SK-N-SH (cell line): ENCODE measurements around the gene PARP12.
A peak's percentile ranks its signal among the peaks of the same experiment; 100 is the strongest.

Source experiments
- FOXM1 ChIP-seq: IDR thresholded peaks from 2 replicates; pipeline ENCODE4 v1.4.0; 2012; ENCODE audit warnings: low read depth, mild to moderate bottlenecking
- MEF2A ChIP-seq: IDR thresholded peaks from 2 replicates; pipeline ENCODE4 v1.4.0; 2012; ENCODE audit warnings: low read depth, borderline replicate concordance
- NFIC ChIP-seq: IDR thresholded peaks from 2 replicates; pipeline ENCODE4 v1.4.0; 2012; ENCODE audit warnings: borderline replicate concordance
- POLR2AphosphoS5 ChIP-seq: IDR thresholded peaks from 2 replicates; pipeline ENCODE4 v1.6.1; 2012; ENCODE audit warnings: low read depth, low read length
- RCOR1 ChIP-seq: fragments of 150-350 bp; IDR thresholded peaks from 2 replicates; pipeline ENCODE4 v1.6.1; 2017; ENCODE audit warnings: antibody characterized with exemption, low read length
- TAF1 ChIP-seq: IDR thresholded peaks from 2 replicates; pipeline ENCODE4 v1.6.1; 2012; ENCODE audit warnings: low read depth, mild to moderate bottlenecking, low read length, moderate library complexity, borderline replicate concordance
- YY1 ChIP-seq: IDR thresholded peaks from 2 replicates; pipeline ENCODE4 v1.4.0; 2012; ENCODE audit warnings: low read depth, mild to moderate bottlenecking
- TF ChIP-seq, protein P1 (sequence below): IDR thresholded peaks from 2 replicates; pipeline ENCODE4 v1.4.0; 2012; ENCODE audit warnings: low read depth
- TF ChIP-seq, protein P2 (sequence below): fragments of 200-600 bp; sonication (generic); IDR thresholded peaks from 2 replicates; pipeline ENCODE4 v1.6.1; 2017; ENCODE audit warnings: antibody characterized with exemption, mild to moderate bottlenecking, moderate library complexity
- TF ChIP-seq, protein P3 (sequence below): fragments of 150-350 bp; IDR thresholded peaks from 2 replicates; pipeline ENCODE4 v1.6.1; 2017; ENCODE audit warnings: antibody characterized with exemption, low read length, low read depth, borderline replicate concordance

DNA sequence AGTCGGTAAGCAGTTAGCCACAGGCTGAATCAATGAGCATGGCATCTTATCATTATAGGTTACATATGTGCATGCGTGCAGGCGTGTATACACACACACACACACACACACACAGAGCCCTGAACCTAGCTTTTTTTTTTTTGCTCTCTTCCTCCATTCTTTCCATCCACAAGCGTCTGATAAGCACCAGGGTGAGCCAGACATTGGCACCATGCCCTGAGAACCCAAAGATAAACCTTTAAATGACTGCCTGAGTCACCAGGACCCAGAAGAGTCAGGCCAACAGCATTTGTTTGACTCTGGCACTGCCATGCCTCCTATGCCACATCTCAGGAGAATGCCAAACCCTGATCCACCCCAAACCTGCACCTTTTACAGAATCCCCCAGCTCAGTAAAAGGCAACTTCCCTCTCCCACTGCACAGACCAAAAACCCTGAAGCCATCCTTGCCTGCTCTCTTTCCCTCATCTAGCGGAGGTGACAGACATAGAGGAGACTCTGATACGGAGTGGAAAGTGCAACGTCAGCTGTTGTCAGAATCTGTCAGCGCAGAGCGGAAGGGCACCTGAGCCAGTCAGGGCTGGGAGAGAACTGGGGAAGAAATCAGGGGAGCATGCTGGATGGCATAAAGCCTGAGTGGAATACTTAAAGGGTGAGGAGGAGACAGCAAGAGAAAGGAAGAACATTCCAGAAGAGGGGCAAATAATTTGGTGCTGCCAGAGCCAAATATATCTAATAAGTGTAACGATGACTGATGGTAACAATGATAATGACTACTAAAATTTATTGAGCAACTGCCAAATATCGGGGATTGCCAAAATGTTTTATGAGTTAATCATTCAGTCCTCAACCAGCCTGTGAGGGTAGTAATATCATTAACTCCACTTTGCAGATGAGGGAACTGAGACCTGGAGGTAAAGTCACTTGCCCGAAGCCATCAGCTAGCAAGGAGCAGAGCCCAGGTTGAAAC lies 3.2 kb downstream of the PARP12 start:
- TF ChIP-seq MEF2A (no peak), POLR2AphosphoS5 (peak; percentile 42; the same call in 1 of the 2 replicates), YY1 (no peak), FOXM1 (no peak), TAF1 (no peak), NFIC (peak; percentile 97), RCOR1 (peak; percentile 88)
- TF ChIP-seq, protein P1, sequence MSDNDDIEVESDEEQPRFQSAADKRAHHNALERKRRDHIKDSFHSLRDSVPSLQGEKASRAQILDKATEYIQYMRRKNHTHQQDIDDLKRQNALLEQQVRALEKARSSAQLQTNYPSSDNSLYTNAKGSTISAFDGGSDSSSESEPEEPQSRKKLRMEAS, result peak; percentile 57; the same call in 1 of the 2 replicates
- TF ChIP-seq, protein P2, sequence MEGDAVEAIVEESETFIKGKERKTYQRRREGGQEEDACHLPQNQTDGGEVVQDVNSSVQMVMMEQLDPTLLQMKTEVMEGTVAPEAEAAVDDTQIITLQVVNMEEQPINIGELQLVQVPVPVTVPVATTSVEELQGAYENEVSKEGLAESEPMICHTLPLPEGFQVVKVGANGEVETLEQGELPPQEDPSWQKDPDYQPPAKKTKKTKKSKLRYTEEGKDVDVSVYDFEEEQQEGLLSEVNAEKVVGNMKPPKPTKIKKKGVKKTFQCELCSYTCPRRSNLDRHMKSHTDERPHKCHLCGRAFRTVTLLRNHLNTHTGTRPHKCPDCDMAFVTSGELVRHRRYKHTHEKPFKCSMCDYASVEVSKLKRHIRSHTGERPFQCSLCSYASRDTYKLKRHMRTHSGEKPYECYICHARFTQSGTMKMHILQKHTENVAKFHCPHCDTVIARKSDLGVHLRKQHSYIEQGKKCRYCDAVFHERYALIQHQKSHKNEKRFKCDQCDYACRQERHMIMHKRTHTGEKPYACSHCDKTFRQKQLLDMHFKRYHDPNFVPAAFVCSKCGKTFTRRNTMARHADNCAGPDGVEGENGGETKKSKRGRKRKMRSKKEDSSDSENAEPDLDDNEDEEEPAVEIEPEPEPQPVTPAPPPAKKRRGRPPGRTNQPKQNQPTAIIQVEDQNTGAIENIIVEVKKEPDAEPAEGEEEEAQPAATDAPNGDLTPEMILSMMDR, result no peak
- TF ChIP-seq, protein P3, sequence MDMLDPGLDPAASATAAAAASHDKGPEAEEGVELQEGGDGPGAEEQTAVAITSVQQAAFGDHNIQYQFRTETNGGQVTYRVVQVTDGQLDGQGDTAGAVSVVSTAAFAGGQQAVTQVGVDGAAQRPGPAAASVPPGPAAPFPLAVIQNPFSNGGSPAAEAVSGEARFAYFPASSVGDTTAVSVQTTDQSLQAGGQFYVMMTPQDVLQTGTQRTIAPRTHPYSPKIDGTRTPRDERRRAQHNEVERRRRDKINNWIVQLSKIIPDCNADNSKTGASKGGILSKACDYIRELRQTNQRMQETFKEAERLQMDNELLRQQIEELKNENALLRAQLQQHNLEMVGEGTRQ, result no peak
